Amniotic stem cell (primary cell): ENCODE data around the gene ZNF512.
"Not testable (repeated sequence)": the region's sequence is repeated elsewhere in the genome, so short reads cannot be mapped to it uniquely, and the experiment has no call there.

Source experiments
- DNase-seq: peaks from one replicate; lab custom pipeline; 2025; lab: John Stamatoyannopoulos, UW

ZNF512 gene, protein sequence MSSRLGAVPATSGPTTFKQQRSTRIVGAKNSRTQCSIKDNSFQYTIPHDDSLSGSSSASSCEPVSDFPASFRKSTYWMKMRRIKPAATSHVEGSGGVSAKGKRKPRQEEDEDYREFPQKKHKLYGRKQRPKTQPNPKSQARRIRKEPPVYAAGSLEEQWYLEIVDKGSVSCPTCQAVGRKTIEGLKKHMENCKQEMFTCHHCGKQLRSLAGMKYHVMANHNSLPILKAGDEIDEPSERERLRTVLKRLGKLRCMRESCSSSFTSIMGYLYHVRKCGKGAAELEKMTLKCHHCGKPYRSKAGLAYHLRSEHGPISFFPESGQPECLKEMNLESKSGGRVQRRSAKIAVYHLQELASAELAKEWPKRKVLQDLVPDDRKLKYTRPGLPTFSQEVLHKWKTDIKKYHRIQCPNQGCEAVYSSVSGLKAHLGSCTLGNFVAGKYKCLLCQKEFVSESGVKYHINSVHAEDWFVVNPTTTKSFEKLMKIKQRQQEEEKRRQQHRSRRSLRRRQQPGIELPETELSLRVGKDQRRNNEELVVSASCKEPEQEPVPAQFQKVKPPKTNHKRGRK

GRCh38 chr2:27582695-27583389 is at the start of gene ZNF512:
Gene ZNF512, plus strand, starts transcription at chr2:27583042. Its CDS starts 71 bp downstream, at chr2:27583113.
- DNase-seq, result peak; percentile 87

GRCh38 chr2:27537287-27537686 is 45.6 kb upstream of the ZNF512 start:
- no peak for DNase-seq

GRCh38 chr2:27538839-27539450 is 43.9 kb upstream of the ZNF512 start:
- DNase-seq, result not testable (repeated sequence)

DNA sequence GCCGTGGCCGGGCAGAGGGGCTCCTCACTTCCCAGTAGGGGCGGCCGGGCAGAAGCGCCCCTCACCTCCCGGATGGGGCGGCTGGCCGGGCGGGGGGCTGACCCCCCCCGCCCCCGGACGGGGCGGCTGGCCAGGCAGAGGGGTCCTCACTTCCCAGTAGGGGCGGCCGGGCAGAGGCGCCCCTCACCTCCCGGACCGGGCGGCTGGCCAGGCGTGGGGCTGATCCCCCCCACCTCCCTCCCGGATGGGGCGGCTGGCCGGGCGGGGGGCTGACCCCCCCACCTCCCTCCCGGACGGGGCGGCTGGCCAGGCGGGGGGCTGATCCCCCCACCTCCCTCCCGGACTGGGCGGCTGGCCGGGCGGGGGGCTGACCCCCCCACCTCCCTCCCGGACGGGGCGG is 43.2 kb upstream of the ZNF512 start:
- not testable (repeated sequence) for DNase-seq

- DNase-seq, result no peak
Observed at GRCh38 chr2:27544143-27544821, 38.6 kb upstream of the ZNF512 start.

GRCh38 chr2:27545348-27546141 is 37.3 kb upstream of the ZNF512 start:
- DNase-seq, result no peak

DNA sequence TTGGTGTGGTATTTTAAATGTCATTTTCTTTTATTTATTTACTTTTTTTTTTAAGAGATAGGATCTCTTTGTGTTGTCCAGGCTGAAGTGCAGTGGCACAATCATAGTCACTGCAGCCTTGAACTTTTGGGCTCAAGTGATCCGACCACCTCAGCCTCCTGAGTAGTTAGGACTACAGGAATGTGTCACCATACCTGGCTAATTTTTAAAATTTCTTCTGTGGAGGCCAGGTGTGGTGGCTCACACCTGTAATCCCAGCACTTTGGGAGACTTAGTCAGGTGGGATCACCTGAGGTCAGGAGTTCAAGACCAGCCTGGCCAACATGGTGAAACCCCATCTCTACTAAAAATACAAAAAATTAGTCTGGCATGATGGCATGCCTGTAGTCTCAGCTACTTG is 33.5 kb upstream of the ZNF512 start:
- no peak for DNase-seq

GRCh38 chr2:27551514-27551913 is 31.3 kb upstream of the ZNF512 start:
- DNase-seq, result no peak

- DNase-seq, result no peak
Observed at GRCh38 chr2:27552941-27553340, 29.9 kb upstream of the ZNF512 start.

DNA sequence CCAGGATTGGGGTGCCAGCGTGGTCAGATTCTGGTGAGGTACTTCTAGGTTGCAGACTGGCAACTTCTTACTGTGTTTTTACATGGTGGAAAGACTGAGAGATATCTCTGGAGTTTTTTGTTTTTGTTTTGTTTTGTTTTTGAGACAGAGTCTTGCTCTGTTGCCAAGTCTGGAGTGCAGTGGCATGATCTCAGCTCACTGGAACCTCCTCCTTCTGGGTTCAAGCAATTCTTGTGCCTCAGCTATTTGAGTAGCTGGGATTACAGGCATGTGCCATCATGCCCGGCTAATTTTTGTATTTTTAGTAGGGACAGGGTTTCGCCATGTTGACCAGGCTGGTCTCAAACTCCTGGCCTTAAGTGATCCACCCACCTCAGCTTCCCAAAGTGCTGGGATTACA is 28.4 kb upstream of the ZNF512 start:
- not testable (repeated sequence) for DNase-seq

GRCh38 chr2:27559228-27559627 is 23.6 kb upstream of the ZNF512 start:
- no peak for DNase-seq

DNA sequence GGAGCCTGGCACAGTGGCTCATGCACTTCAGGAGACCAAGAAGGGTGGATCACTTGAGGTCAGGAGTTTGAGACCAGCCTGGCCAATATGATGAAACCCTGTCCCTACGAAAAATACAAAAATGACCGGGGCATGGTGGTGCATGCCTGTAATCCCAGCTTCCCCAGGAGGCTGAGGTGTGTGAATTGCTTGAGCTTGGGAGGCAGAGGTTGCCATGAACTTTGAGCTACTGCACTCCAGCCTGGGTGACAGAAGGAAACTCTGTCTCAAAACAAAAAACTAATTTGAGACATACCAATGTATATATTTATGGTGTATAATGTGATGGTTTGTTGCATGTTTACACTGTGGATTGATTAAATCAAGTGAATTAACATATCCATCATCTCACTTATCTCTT is 21.8 kb upstream of the ZNF512 start:
- no peak for DNase-seq

- DNase-seq, result no peak
Observed at GRCh38 chr2:27566628-27567027, 16.2 kb upstream of the ZNF512 start.

GRCh38 chr2:27569398-27569797 is 13.4 kb upstream of the ZNF512 start:
- no peak for DNase-seq

- no peak for DNase-seq
Observed at GRCh38 chr2:27571197-27571596, 11.6 kb upstream of the ZNF512 start.

- no peak for DNase-seq
Observed at GRCh38 chr2:27571681-27572080, 11.2 kb upstream of the ZNF512 start.

- DNase-seq, result no peak
Observed at GRCh38 chr2:27572439-27572838, 10.4 kb upstream of the ZNF512 start.

GRCh38 chr2:27572998-27573429 is 9.8 kb upstream of the ZNF512 start:
- DNase-seq, result no peak

GRCh38 chr2:27573452-27573851 is 9.4 kb upstream of the ZNF512 start:
- DNase-seq, result no peak

DNA sequence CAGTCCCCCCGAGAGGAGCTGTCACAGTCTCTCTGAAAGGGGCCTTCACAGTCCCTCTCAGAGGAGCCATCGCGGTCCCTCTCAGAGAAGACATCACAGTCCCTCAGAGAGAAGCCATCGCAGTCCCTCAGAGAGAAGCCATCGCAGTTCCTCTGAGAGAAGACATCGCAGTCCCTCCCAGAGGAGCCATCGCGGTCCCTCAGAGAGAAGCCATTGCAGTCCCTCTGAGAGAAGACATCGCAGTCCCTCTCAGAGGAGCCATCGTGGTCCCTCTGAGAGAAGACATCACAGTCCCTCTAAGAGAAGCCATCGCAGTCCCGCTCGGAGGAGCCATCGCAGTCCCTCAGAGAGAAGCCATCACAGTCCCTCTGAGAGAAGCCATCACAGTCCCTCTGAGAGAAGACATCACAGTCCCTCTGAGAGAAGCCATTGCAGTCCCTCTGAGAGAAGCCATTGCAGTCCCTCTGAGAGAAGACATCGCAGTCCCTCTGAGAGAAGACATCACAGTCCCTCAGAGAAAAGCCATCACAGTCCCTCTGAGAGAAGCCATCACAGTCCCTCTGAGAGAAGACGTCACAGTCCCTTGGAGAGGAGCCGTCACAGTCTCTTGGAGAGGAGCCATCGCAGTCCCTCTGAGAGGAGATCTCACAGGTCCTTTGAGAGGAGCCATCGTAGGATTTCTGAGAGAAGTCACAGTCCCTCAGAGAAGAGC is 1.3 kb upstream of the ZNF512 start:
- no peak for DNase-seq
